Dermis microvascular lymphatic vessel endothelial cell (primary cell): ENCODE data around the gene SPDYE3. TPM values are rescaled to one million over a fixed set of nuclear protein-coding genes. Genes with fewer than 3 reads are reported as not detected.
"Not testable (repeated sequence)": the region's sequence is repeated elsewhere in the genome, so short reads cannot be mapped to it uniquely, and the experiment has no call there.

Source experiments
- DNase-seq, 2 donors: peaks; one replicate each; pipeline versions ENCODE4 v3.0.0 to v3.0.0-alpha.2; 2010; ENCODE audit warnings: low read depth in 2 of 2
- total RNA-seq: library from RNA; depleted of rRNA; stranded (reverse); fragments of >200 nt; gene quantifications from 2 replicates; pipeline ENCODE4 v1.2.1, GENCODE V29; 2014

The SPDYE3 gene
- total RNA-seq, 1 donor from 2014 or later: not detected

GRCh38 chr7:100288258-100288657 is 19.2 kb upstream of the SPDYE3 start:
- DNase-seq: not testable (repeated sequence)

- not testable (repeated sequence) for DNase-seq
Measured at GRCh38 chr7:100292162-100292561, 15.3 kb upstream of the SPDYE3 start.

- DNase-seq: peak in 1 of 2 donors; percentile 55
Measured at GRCh38 chr7:100295269-100295668, 12.2 kb upstream of the SPDYE3 start.

- DNase-seq: not testable (repeated sequence)
Measured at GRCh38 chr7:100297852-100298631, 9.5 kb upstream of the SPDYE3 start.

- not testable (repeated sequence) for DNase-seq
Measured at GRCh38 chr7:100298632-100298895, 8.9 kb upstream of the SPDYE3 start.

GRCh38 chr7:100304526-100304925 is 3.0 kb upstream of the SPDYE3 start:
- DNase-seq: not testable (repeated sequence)

- not testable (repeated sequence) for DNase-seq
Measured at GRCh38 chr7:100318329-100318728, 10.8 kb downstream of the SPDYE3 start.

- DNase-seq: not testable (repeated sequence)
Measured at GRCh38 chr7:100321648-100322047, 14.1 kb downstream of the SPDYE3 start.

GRCh38 chr7:100324194-100324593 is 16.7 kb downstream of the SPDYE3 start:
- not testable (repeated sequence) for DNase-seq

- DNase-seq: peak; percentile 34 to 91
Measured at GRCh38 chr7:100325671-100326070, 18.2 kb downstream of the SPDYE3 start.

GRCh38 chr7:100326914-100327313 is 19.4 kb downstream of the SPDYE3 start:
- not testable (repeated sequence) for DNase-seq

- DNase-seq: peak; percentile 91 to 94
Measured at GRCh38 chr7:100335566-100336466, 28.3 kb downstream of the SPDYE3 start.

- peak; percentile 62 to 93 for DNase-seq
Measured at GRCh38 chr7:100338083-100338696, 30.7 kb downstream of the SPDYE3 start.

GRCh38 chr7:100341286-100341685 is 33.8 kb downstream of the SPDYE3 start:
- not testable (repeated sequence) for DNase-seq

GRCh38 chr7:100342765-100343164 is 35.3 kb downstream of the SPDYE3 start:
- DNase-seq: peak; percentile 30 to 31

- not testable (repeated sequence) for DNase-seq
Measured at GRCh38 chr7:100344124-100344559, 36.6 kb downstream of the SPDYE3 start.

GRCh38 chr7:100344560-100345287 is 37.2 kb downstream of the SPDYE3 start:
- peak; percentile 24 to 89 for DNase-seq

GRCh38 chr7:100345288-100345672 is 37.8 kb downstream of the SPDYE3 start:
- DNase-seq: peak; percentile 38 to 71

- no peak for DNase-seq
Measured at GRCh38 chr7:100346921-100347320, 39.4 kb downstream of the SPDYE3 start.

GRCh38 chr7:100348805-100349204 is 41.3 kb downstream of the SPDYE3 start:
- no peak for DNase-seq

GRCh38 chr7:100349757-100350156 is 42.3 kb downstream of the SPDYE3 start:
- no peak for DNase-seq
